HUES6 (cell line): Measurements from ENCODE around the gene SERPINE2.

Experiments used
- H3K27ac ChIP-seq: 2 replicates; pipeline ENCODE4 v1.7.0; 2013; ENCODE audit warnings: low read depth, mild to moderate bottlenecking, low read length, inconsistent platforms
- H3K27me3 ChIP-seq: 2 replicates; pipeline ENCODE4 v1.6.1; 2013; ENCODE audit warnings: low read length; ENCODE audit not compliant: control insufficient read depth, insufficient read depth
- H3K36me3 ChIP-seq: 2 replicates; pipeline ENCODE4 v1.6.1; 2013; ENCODE audit warnings: low read length; ENCODE audit not compliant: control insufficient read depth, insufficient read depth
- H3K4me1 ChIP-seq: 2 replicates; pipeline ENCODE4 v1.6.1; 2013; ENCODE audit warnings: low read length; ENCODE audit not compliant: control insufficient read depth, insufficient read depth
- H3K4me3 ChIP-seq: 2 replicates; pipeline ENCODE4 v1.5.1; 2013; ENCODE audit warnings: low read depth, low read length
- H3K9ac ChIP-seq: one replicate; pipeline ENCODE4 v1.6.1; 2013; ENCODE audit warnings: mild to moderate bottlenecking, low read length
- H3K9me3 ChIP-seq: 2 replicates; pipeline ENCODE4 v1.6.1; 2013; ENCODE audit warnings: low read depth, low read length; ENCODE audit not compliant: control insufficient read depth, insufficient read depth

SERPINE2 gene

DNA sequence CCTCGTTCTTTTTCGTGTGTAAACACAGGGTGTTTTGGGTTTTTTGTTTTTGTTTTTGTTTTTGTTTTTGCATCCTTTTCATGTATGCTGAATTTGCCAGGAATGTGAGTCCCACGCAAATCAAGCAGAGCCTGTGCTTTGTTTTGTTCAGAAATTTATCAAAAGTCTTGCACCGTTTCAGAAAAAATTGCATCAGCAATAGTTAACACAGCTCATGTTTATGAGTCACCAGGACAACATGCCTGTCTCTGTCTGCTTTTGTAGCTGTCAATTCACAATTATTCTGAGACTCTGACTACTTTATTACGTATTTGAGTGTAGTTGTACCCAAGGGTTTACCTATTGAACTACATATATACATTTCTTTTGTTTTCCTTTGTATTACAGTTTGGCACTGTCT is 43.5 kb downstream of the SERPINE2 start:
- no peak overlapping the region for H3K9ac ChIP-seq

DNA sequence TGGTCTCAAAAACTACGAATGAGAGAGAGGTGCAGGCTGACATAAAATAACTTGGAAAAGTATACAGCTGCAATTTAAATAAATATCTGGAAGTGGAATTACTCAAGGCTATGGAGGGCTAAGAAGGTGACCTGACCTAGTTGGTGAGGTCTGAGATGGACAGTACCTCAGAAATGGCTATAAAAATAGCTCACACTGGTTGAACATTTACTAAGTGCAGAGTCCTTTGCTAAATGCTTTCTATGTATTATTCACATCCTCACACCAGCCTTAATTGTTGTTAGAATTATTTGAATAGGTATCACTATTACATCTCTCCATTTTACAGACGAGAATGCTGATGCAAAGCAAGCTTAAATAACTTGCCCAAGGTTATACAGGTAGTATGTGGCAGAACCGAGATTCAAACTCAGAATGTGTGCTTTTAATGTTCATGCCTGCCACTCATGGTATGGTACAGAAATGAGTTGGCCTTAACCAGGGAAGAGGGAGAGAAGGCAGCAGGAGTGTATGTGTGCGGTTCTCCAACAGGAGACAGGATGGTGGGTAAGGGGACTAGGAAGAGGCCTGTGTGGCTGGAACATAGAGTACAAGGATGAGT is 44.4 kb downstream of the SERPINE2 start:
- H3K9me3 ChIP-seq, result no peaks in the 10 kb centered on the region
- no peak overlapping the region for H3K4me3 ChIP-seq
- H3K4me1 ChIP-seq, result no peaks in the 10 kb centered on the region
- H3K36me3 ChIP-seq, result peaks cover 74% of the 10 kb centered on the region
- no peak overlapping the region for H3K9ac ChIP-seq
- no peaks in the 10 kb centered on the region for H3K27me3 ChIP-seq
- no peak overlapping the region for H3K27ac ChIP-seq

More for the DNA sequence above, 43.5 kb downstream of the SERPINE2 start:
- no peak overlapping the region for H3K27ac ChIP-seq
- no peaks in the 10 kb centered on the region for H3K27me3 ChIP-seq
- no peak overlapping the region for H3K4me3 ChIP-seq
- no peaks in the 10 kb centered on the region for H3K4me1 ChIP-seq
- H3K9me3 ChIP-seq, result no peaks in the 10 kb centered on the region
- H3K36me3 ChIP-seq, result peaks cover 75% of the 10 kb centered on the region

- Histone ChIP-seq H3K9ac (no peak overlapping the region), H3K36me3 (peaks cover 75% of the 10 kb centered on the region), H3K4me3 (no peak overlapping the region), H3K9me3 (no peaks in the 10 kb centered on the region), H3K27me3 (no peaks in the 10 kb centered on the region), H3K27ac (no peak overlapping the region), H3K4me1 (no peaks in the 10 kb centered on the region)
These were observed 45.4 kb downstream of the SERPINE2 start for GRCh38 chr2:223993634-223994232.

GRCh38 chr2:223991611-223992010 is 47.5 kb downstream of the SERPINE2 start:
- Histone ChIP-seq H3K9ac (no peak overlapping the region), H3K4me1 (no peaks in the 10 kb centered on the region), H3K9me3 (no peaks in the 10 kb centered on the region), H3K27ac (no peak overlapping the region), H3K4me3 (no peak overlapping the region), H3K27me3 (no peaks in the 10 kb centered on the region), H3K36me3 (peaks cover 74% of the 10 kb centered on the region)

- no peaks in the 10 kb centered on the region for H3K27me3 ChIP-seq
- no peak overlapping the region for H3K4me3 ChIP-seq
- peaks cover 73% of the 10 kb centered on the region for H3K36me3 ChIP-seq
- no peaks in the 10 kb centered on the region for H3K4me1 ChIP-seq
- H3K9me3 ChIP-seq, result no peaks in the 10 kb centered on the region
- H3K27ac ChIP-seq, result no peak overlapping the region
- H3K9ac ChIP-seq, result no peak overlapping the region
These were observed 49.2 kb downstream of the SERPINE2 start for GRCh38 chr2:223989856-223990232.

DNA sequence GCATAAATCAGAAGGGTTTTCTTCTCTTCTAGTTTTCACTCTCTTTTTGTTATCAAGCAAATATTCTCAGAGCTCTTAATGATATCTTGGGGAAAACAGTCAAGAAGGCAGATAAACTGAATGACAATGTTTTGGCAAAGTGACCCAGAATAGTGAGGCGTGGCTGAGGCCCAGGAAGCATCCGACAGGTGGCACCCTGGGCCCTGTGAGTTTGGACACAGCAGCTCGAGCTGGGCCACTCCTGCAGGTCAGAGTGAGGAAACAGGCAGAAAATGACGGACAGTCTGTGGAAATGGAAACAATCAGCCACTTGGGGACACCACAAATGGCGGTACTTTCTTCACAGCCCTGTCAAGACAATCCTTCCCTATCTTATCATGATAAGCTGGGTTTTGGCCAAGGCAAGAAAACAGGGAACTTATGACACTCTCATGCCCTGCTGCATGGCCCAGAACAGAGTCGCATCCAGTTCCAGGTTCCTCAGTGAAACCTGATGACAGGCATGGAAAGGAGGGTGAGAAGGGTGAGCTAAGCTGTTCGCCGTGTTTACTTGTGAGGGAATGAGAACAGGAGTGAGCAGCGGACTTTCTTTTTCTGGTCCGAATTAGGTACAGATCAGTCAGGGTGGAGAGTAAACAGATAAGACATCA is 49.8 kb downstream of the SERPINE2 start:
- Histone ChIP-seq H3K4me1 (no peaks in the 10 kb centered on the region), H3K9me3 (no peaks in the 10 kb centered on the region), H3K9ac (no peak overlapping the region), H3K27ac (no peak overlapping the region), H3K4me3 (no peak overlapping the region), H3K36me3 (peaks cover 76% of the 10 kb centered on the region), H3K27me3 (no peaks in the 10 kb centered on the region)

- Histone ChIP-seq H3K4me1 (no peaks in the 10 kb centered on the region), H3K9ac (no peak overlapping the region), H3K4me3 (no peak overlapping the region), H3K27me3 (no peaks in the 10 kb centered on the region), H3K36me3 (peaks cover 97% of the 10 kb centered on the region), H3K9me3 (no peaks in the 10 kb centered on the region), H3K27ac (no peak overlapping the region)
These were observed 57.8 kb downstream of the SERPINE2 start for GRCh38 chr2:223981241-223981640.

- H3K4me1 ChIP-seq, result no peaks in the 10 kb centered on the region
- no peaks in the 10 kb centered on the region for H3K27me3 ChIP-seq
- H3K36me3 ChIP-seq, result peaks cover 96% of the 10 kb centered on the region
- H3K27ac ChIP-seq, result no peak overlapping the region
- no peak overlapping the region for H3K9ac ChIP-seq
- H3K4me3 ChIP-seq, result no peak overlapping the region
- no peaks in the 10 kb centered on the region for H3K9me3 ChIP-seq
These were observed 58.3 kb downstream of the SERPINE2 start for GRCh38 chr2:223980803-223981202.

DNA sequence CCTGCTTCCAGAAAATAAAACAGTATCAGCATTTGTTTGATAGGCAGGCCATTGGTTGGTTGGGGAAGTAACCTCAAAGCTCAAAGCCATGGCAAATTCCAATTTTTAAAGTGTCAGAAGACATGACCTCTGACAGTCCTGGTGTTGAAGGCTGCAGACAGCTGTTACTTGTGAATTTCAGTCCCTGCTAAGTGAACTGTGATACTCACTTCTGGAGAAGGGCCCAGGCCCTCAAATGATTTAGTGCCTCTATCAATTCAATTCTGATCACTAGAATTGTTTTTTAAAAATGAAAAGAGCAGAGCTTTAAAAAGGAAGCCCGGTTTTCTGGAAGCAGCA is 58.7 kb downstream of the SERPINE2 start:
- no peak overlapping the region for H3K9ac ChIP-seq
- no peak overlapping the region for H3K4me3 ChIP-seq
- H3K27ac ChIP-seq, result no peak overlapping the region
- no peaks in the 10 kb centered on the region for H3K4me1 ChIP-seq
- no peaks in the 10 kb centered on the region for H3K27me3 ChIP-seq
- no peaks in the 10 kb centered on the region for H3K9me3 ChIP-seq
- peaks cover 97% of the 10 kb centered on the region for H3K36me3 ChIP-seq

DNA sequence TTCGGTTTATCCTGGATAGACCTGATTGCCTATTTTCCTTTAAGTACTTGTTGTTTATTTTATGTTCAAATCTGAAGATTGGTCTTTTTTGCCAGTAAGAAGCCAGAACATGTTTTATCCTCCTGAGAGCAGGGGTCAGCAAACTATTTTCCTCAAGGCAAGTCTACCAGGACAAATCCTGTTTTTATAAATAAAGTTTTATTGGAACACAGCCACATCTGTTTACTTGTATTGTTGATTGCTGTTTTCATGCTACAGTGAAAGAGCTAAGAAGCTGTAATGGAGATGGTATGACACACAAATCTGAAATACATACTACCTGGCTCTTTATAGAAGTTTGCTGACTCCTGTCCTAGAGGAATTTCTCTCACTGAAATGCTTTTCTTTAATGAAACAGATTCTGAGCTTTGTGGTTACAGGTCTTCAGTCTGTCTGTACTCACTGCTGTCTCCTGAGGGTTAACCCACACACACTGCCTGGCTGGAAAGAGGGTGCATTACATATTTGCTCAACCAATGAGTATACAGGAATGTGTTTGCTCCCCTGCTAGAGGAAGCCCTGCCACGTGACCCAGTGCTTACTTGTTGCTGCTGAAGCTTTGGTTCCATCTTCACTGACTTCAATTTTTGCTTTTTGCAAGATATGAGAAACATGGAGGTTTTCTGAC is 59.2 kb downstream of the SERPINE2 start:
- H3K27ac ChIP-seq, result no peak overlapping the region
- peaks cover 93% of the 10 kb centered on the region for H3K36me3 ChIP-seq
- H3K4me3 ChIP-seq, result no peak overlapping the region
- H3K9me3 ChIP-seq, result no peaks in the 10 kb centered on the region
- H3K9ac ChIP-seq, result no peak overlapping the region
- no peaks in the 10 kb centered on the region for H3K27me3 ChIP-seq
- H3K4me1 ChIP-seq, result no peaks in the 10 kb centered on the region

DNA sequence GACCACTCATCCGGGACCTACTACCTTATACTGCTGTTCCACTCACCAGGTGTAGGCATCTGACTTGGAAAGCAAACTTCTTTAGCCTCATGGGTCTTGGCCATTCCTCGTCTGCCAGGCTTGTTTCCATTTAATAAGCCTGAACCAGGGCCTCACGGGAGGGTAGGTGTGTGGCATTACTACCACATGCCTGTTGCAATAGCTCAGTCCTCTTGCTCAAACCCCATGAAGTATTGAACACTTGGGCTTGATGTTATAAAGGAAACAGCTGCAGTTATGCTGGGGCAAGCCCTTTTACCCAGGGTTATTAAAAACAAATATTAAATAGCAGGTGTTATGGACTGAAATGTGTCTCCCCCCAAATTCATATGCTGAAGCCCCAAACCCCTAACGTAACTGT is 60.6 kb downstream of the SERPINE2 start:
- H3K4me3 ChIP-seq, result no peak overlapping the region
- H3K4me1 ChIP-seq, result no peaks in the 10 kb centered on the region
- no peaks in the 10 kb centered on the region for H3K27me3 ChIP-seq
- H3K27ac ChIP-seq, result no peak overlapping the region
- no peaks in the 10 kb centered on the region for H3K9me3 ChIP-seq
- peaks cover 82% of the 10 kb centered on the region for H3K36me3 ChIP-seq
- no peak overlapping the region for H3K9ac ChIP-seq
